Right atrium auricular region (tissue), 2 donors: ENCODE data around the gene PRTN3. TPM values are rescaled to one million over a fixed set of nuclear protein-coding genes. Genes with fewer than 3 reads are reported as not detected.

ENCODE experiments used
- DNase-seq: peaks from one replicate; pipeline ENCODE4 v3.0.0-alpha.2; 2019; ENCODE audit warnings: low spot score
- H3K27ac ChIP-seq, 2 donors: fragments of 200-600 bp; sonication (generic); 1 replicate in 1 of 2; 2 replicates in 1 of 2; pipeline ENCODE4 v1.5.1; 2016 to 2019
- H3K27me3 ChIP-seq, 2 donors: fragments of 200-600 bp; sonication (generic); one replicate each; pipeline versions ENCODE4 v1.5.1 to v1.6.0; 2017 to 2019
- H3K36me3 ChIP-seq: fragments of 200-600 bp; sonication (generic); one replicate; pipeline ENCODE4 v1.5.1; 2016
- H3K4me1 ChIP-seq, 2 donors: fragments of 200-600 bp; sonication (generic); one replicate each; pipeline versions ENCODE4 v1.5.1 to v1.6.0; 2017 to 2019
- H3K4me3 ChIP-seq, 2 donors: fragments of 200-600 bp; sonication (generic); 1 replicate in 1 of 2; 2 replicates in 1 of 2; pipeline ENCODE4 v1.5.1; 2017 to 2019; ENCODE audit warnings: mild to moderate bottlenecking in 1 of 2, moderate library complexity in 1 of 2
- H3K9me3 ChIP-seq, 2 donors: fragments of 200-600 bp; sonication (generic); one replicate each; pipeline ENCODE4 v1.5.1; 2019
- CTCF ChIP-seq, 2 donors: fragments of 200-600 bp; sonication (generic); IDR thresholded peaks; one replicate each; pipeline ENCODE4 v1.5.1; 2019; ENCODE audit warnings: antibody characterized with exemption in 2 of 2
- total RNA-seq, 2 donors: library from RNA; depleted of rRNA; stranded (reverse); fragments of >200 nt; gene quantifications; one replicate each; pipeline ENCODE4 v1.1.0, GENCODE V29; 2016

Gene PRTN3
- total RNA-seq, 2 donors from 2014 or later, result not detected

- H3K27ac ChIP-seq, result no peak overlapping the region
- H3K4me1 ChIP-seq, result peaks cover 0 to 34% of the 10 kb centered on the region in 2 donors
- no peaks in the 10 kb centered on the region for H3K9me3 ChIP-seq
- H3K4me3 ChIP-seq, result peak overlapping the region in 1 of 2 donors; percentile 15
- H3K27me3 ChIP-seq, result peaks cover 0 to 6% of the 10 kb centered on the region in 2 donors
- DNase-seq, result no peak
- TF ChIP-seq CTCF (IDR thresholded peaks at IDR 0.05), result no peak
- H3K36me3 ChIP-seq, result peaks cover 4% of the 10 kb centered on the region
Observed at GRCh38 chr19:862581-863314, 21.9 kb downstream of the PRTN3 start.

GRCh38 chr19:863315-863620, 22.5 kb downstream of the PRTN3 start:
- no peaks in the 10 kb centered on the region for H3K9me3 ChIP-seq
- no peak for TF ChIP-seq CTCF (IDR thresholded peaks at IDR 0.05)
- DNase-seq, result no peak
- H3K27ac ChIP-seq, result no peak overlapping the region
- peaks cover 0 to 6% of the 10 kb centered on the region in 2 donors for H3K27me3 ChIP-seq
- H3K36me3 ChIP-seq, result peaks cover 9% of the 10 kb centered on the region
- H3K4me3 ChIP-seq, result no peak overlapping the region
- H3K4me1 ChIP-seq, result peaks cover 0 to 34% of the 10 kb centered on the region in 2 donors

GRCh38 chr19:866769-867300, 26.0 kb downstream of the PRTN3 start:
- no peak for DNase-seq
- Histone ChIP-seq H3K4me1 (peaks cover 0 to 27% of the 10 kb centered on the region in 2 donors), H3K9me3 (no peaks in the 10 kb centered on the region), H3K27ac (no peak overlapping the region), H3K36me3 (peaks cover 20% of the 10 kb centered on the region), H3K27me3 (no peaks in the 10 kb centered on the region), H3K4me3 (no peak overlapping the region)
- TF ChIP-seq CTCF (IDR thresholded peaks at IDR 0.05), result no peak

- Histone ChIP-seq H3K36me3 (peaks cover 20% of the 10 kb centered on the region), H3K27ac (no peak overlapping the region)
Observed at GRCh38 chr19:867301-867793, 26.5 kb downstream of the PRTN3 start.

GRCh38 chr19:867855-868457, 27.2 kb downstream of the PRTN3 start:
- H3K36me3 ChIP-seq, result peaks cover 20% of the 10 kb centered on the region
- H3K27ac ChIP-seq, result no peak overlapping the region
- no peaks in the 10 kb centered on the region for H3K9me3 ChIP-seq
- no peak for TF ChIP-seq CTCF (IDR thresholded peaks at IDR 0.05)
- no peak overlapping the region for H3K4me3 ChIP-seq
- no peak for DNase-seq
- H3K27me3 ChIP-seq, result no peaks in the 10 kb centered on the region
- peaks cover 0 to 21% of the 10 kb centered on the region in 2 donors for H3K4me1 ChIP-seq

More at GRCh38 chr19:867301-867793, 26.5 kb downstream of the PRTN3 start:
- TF ChIP-seq CTCF (IDR thresholded peaks at IDR 0.05), result no peak
- Histone ChIP-seq H3K4me3 (no peak overlapping the region), H3K27me3 (no peaks in the 10 kb centered on the region), H3K4me1 (peaks cover 0 to 24% of the 10 kb centered on the region in 2 donors), H3K9me3 (no peaks in the 10 kb centered on the region)
- DNase-seq, result no peak
